ENCODE results near the gene IFT57.

- TF ChIP-seq POLR2A (conservative IDR thresholded peaks at IDR 0.05): no peak
- TF ChIP-seq TEAD1 (CRISPR knock-in tag; IDR thresholded peaks at IDR 0.05): no peak
- TF ChIP-seq NCOA1 (IDR thresholded peaks at IDR 0.05; ENCODE audit: low read depth): no peak
- no peak for TF ChIP-seq FOSL1 (tag; conservative IDR thresholded peaks at IDR 0.05)
- TF ChIP-seq, protein P1, sequence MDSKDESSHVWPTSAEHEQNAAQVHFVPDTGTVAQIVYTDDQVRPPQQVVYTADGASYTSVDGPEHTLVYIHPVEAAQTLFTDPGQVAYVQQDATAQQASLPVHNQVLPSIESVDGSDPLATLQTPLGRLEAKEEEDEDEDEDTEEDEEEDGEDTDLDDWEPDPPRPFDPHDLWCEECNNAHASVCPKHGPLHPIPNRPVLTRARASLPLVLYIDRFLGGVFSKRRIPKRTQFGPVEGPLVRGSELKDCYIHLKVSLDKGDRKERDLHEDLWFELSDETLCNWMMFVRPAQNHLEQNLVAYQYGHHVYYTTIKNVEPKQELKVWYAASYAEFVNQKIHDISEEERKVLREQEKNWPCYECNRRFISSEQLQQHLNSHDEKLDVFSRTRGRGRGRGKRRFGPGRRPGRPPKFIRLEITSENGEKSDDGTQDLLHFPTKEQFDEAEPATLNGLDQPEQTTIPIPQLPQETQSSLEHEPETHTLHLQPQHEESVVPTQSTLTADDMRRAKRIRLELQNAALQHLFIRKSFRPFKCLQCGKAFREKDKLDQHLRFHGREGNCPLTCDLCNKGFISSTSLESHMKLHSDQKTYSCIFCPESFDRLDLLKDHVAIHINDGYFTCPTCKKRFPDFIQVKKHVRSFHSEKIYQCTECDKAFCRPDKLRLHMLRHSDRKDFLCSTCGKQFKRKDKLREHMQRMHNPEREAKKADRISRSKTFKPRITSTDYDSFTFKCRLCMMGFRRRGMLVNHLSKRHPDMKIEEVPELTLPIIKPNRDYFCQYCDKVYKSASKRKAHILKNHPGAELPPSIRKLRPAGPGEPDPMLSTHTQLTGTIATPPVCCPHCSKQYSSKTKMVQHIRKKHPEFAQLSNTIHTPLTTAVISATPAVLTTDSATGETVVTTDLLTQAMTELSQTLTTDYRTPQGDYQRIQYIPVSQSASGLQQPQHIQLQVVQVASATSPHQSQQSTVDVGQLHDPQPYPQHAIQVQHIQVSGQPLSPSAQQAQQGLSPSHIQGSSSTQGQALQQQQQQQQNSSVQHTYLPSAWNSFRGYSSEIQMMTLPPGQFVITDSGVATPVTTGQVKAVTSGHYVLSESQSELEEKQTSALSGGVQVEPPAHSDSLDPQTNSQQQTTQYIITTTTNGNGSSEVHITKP (IDR thresholded peaks at IDR 0.05; ENCODE audit: partially characterized antibody): no peak
- TF ChIP-seq MYNN (IDR thresholded peaks at IDR 0.05): no peak
- TF ChIP-seq MYNN (CRISPR knock-in tag; IDR thresholded peaks at IDR 0.05): no peak
- no peak for TF ChIP-seq ZBTB49 (CRISPR knock-in tag; IDR thresholded peaks at IDR 0.05; ENCODE audit: borderline replicate concordance)
- TF ChIP-seq, protein P2, sequence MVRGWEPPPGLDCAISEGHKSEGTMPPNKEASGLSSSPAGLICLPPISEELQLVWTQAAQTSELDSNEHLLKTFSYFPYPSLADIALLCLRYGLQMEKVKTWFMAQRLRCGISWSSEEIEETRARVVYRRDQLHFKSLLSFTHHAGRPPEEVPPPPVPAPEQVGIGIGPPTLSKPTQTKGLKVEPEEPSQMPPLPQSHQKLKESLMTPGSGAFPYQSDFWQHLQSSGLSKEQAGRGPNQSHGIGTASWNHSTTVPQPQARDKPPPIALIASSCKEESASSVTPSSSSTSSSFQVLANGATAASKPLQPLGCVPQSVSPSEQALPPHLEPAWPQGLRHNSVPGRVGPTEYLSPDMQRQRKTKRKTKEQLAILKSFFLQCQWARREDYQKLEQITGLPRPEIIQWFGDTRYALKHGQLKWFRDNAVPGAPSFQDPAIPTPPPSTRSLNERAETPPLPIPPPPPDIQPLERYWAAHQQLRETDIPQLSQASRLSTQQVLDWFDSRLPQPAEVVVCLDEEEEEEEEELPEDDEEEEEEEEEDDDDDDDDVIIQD (CRISPR knock-in tag; IDR thresholded peaks at IDR 0.05): no peak
- no peak for TF ChIP-seq ARID1B (IDR thresholded peaks at IDR 0.05)
- no peak for TF ChIP-seq BMI1 (IDR thresholded peaks at IDR 0.05; ENCODE audit: low read length)
- no peak for TF ChIP-seq NR2C2 (CRISPR knock-in tag; IDR thresholded peaks at IDR 0.05)
- no peak for TF ChIP-seq NR2C2 (tag; IDR thresholded peaks at IDR 0.05)
- TF ChIP-seq HNRNPUL1 (IDR thresholded peaks at IDR 0.05; ENCODE audit: low read length): no peak
These were observed 20.6 kb upstream of the IFT57 start for GRCh38 chr3:108242776-108243175.
